GM23338 (cell line): ENCODE data around the gene ZNRD2.

Experiments used
- CREB1 ChIP-seq: fragments of 250-450 bp; sonication (Bioruptor Pico); IDR thresholded peaks from 2 replicates; pipeline ENCODE4 v1.5.0; 2020; ENCODE audit warnings: low read depth, mild to moderate bottlenecking, moderate library complexity
- EZH2 ChIP-seq: fragments of 200-600 bp; sonication (generic); IDR thresholded peaks from one replicate; pipeline ENCODE4 v1.8.0; 2017; ENCODE audit warnings: antibody characterized with exemption, mild to moderate bottlenecking, low read depth; ENCODE audit not compliant: unreplicated experiment
- EZH2phosphoT487 ChIP-seq: fragments of 200-600 bp; sonication (generic); IDR thresholded peaks from one replicate; pipeline ENCODE4 v1.8.1; 2018; ENCODE audit warnings: antibody characterized with exemption; ENCODE audit not compliant: unreplicated experiment
- JUNB ChIP-seq: IDR thresholded peaks from one replicate; pipeline ENCODE4 v1.6.1; 2016; ENCODE audit warnings: antibody characterized with exemption; ENCODE audit not compliant: unreplicated experiment
- NANOG ChIP-seq: IDR thresholded peaks from 2 replicates; pipeline ENCODE4 v1.6.1; 2016; ENCODE audit warnings: antibody characterized with exemption, borderline replicate concordance
- POLR2AphosphoS5 ChIP-seq: IDR thresholded peaks from 2 replicates; pipeline ENCODE4 v1.6.1; 2016; ENCODE audit warnings: antibody characterized with exemption, low read depth
- STAT1 ChIP-seq: IDR thresholded peaks from one replicate; pipeline ENCODE4 v1.6.1; 2016; ENCODE audit warnings: antibody characterized with exemption; ENCODE audit not compliant: unreplicated experiment
- ZNF114 ChIP-seq: fragments of 250-450 bp; sonication (Bioruptor Pico); IDR thresholded peaks from 2 replicates; pipeline ENCODE4 v1.5.0; 2020; ENCODE audit warnings: mild to moderate bottlenecking, moderate library complexity
- ZNF331 ChIP-seq: fragments of 250-450 bp; sonication (Bioruptor Pico); IDR thresholded peaks from 2 replicates; pipeline ENCODE4 v1.5.0; 2020; ENCODE audit warnings: low read depth, mild to moderate bottlenecking, moderate library complexity
- TF ChIP-seq, protein P1 (sequence below), 2 experiments: fragments of 200-600 bp in 1 of 2; sonication (generic) in 1 of 2; conservative IDR thresholded peaks; 2 replicates each; pipeline versions ENCODE4 v1.5.1 to v1.6.1; 2016 to 2017; ENCODE audit warnings: antibody characterized with exemption in 2 of 2, low read depth in 2 of 2, mild to moderate bottlenecking in 2 of 2, moderate library complexity in 1 of 2
- TF ChIP-seq, protein P2 (sequence below): IDR thresholded peaks from one replicate; pipeline ENCODE4 v1.6.1; 2018; ENCODE audit warnings: antibody characterized with exemption; ENCODE audit not compliant: unreplicated experiment
- TF ChIP-seq, protein P3 (sequence below): IDR thresholded peaks from 2 replicates; pipeline ENCODE4 v1.6.1; 2016; ENCODE audit warnings: antibody characterized with exemption
- TF ChIP-seq, protein P4 (sequence below): fragments of 250-450 bp; sonication (Bioruptor Pico); IDR thresholded peaks from 2 replicates; pipeline ENCODE4 v1.5.0; 2020; ENCODE audit warnings: mild to moderate bottlenecking, moderate library complexity

DNA sequence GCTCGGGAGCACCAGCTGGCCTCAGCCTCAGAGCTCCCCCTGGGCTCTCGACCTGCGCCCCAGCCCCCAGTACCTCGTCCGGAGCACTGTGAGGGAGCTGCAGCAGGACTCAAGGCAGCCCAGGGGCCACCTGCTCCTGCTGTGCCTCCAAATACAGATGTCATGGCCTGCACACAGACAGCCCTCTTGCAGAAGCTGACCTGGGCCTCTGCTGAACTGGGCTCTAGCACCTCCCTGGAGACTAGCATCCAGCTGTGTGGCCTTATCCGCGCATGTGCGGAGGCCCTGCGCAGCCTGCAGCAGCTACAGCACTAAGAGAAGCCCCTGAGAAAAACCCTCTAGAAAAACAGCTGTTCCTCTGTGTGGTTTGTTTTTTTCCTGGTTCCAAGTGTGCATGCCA is 1.1 kb downstream of the ZNRD2 start:
- TF ChIP-seq, protein P1, sequence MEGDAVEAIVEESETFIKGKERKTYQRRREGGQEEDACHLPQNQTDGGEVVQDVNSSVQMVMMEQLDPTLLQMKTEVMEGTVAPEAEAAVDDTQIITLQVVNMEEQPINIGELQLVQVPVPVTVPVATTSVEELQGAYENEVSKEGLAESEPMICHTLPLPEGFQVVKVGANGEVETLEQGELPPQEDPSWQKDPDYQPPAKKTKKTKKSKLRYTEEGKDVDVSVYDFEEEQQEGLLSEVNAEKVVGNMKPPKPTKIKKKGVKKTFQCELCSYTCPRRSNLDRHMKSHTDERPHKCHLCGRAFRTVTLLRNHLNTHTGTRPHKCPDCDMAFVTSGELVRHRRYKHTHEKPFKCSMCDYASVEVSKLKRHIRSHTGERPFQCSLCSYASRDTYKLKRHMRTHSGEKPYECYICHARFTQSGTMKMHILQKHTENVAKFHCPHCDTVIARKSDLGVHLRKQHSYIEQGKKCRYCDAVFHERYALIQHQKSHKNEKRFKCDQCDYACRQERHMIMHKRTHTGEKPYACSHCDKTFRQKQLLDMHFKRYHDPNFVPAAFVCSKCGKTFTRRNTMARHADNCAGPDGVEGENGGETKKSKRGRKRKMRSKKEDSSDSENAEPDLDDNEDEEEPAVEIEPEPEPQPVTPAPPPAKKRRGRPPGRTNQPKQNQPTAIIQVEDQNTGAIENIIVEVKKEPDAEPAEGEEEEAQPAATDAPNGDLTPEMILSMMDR (conservative IDR thresholded peaks at IDR 0.05; ENCODE audit: low read depth in 2 of 2), result no peak
- TF ChIP-seq CREB1 (CRISPR knock-in tag), result no peak
- no peak for TF ChIP-seq JUNB
- TF ChIP-seq, protein P2, sequence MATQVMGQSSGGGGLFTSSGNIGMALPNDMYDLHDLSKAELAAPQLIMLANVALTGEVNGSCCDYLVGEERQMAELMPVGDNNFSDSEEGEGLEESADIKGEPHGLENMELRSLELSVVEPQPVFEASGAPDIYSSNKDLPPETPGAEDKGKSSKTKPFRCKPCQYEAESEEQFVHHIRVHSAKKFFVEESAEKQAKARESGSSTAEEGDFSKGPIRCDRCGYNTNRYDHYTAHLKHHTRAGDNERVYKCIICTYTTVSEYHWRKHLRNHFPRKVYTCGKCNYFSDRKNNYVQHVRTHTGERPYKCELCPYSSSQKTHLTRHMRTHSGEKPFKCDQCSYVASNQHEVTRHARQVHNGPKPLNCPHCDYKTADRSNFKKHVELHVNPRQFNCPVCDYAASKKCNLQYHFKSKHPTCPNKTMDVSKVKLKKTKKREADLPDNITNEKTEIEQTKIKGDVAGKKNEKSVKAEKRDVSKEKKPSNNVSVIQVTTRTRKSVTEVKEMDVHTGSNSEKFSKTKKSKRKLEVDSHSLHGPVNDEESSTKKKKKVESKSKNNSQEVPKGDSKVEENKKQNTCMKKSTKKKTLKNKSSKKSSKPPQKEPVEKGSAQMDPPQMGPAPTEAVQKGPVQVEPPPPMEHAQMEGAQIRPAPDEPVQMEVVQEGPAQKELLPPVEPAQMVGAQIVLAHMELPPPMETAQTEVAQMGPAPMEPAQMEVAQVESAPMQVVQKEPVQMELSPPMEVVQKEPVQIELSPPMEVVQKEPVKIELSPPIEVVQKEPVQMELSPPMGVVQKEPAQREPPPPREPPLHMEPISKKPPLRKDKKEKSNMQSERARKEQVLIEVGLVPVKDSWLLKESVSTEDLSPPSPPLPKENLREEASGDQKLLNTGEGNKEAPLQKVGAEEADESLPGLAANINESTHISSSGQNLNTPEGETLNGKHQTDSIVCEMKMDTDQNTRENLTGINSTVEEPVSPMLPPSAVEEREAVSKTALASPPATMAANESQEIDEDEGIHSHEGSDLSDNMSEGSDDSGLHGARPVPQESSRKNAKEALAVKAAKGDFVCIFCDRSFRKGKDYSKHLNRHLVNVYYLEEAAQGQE, result no peak
- TF ChIP-seq EZH2phosphoT487, result no peak
- TF ChIP-seq ZNF114 (CRISPR knock-in tag), result no peak
- no peak for TF ChIP-seq ZNF331 (CRISPR knock-in tag)
- no peak for TF ChIP-seq POLR2AphosphoS5
- TF ChIP-seq EZH2, result no peak
- TF ChIP-seq, protein P3, sequence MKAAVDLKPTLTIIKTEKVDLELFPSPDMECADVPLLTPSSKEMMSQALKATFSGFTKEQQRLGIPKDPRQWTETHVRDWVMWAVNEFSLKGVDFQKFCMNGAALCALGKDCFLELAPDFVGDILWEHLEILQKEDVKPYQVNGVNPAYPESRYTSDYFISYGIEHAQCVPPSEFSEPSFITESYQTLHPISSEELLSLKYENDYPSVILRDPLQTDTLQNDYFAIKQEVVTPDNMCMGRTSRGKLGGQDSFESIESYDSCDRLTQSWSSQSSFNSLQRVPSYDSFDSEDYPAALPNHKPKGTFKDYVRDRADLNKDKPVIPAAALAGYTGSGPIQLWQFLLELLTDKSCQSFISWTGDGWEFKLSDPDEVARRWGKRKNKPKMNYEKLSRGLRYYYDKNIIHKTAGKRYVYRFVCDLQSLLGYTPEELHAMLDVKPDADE, result no peak
- TF ChIP-seq STAT1, result no peak
- TF ChIP-seq, protein P4, sequence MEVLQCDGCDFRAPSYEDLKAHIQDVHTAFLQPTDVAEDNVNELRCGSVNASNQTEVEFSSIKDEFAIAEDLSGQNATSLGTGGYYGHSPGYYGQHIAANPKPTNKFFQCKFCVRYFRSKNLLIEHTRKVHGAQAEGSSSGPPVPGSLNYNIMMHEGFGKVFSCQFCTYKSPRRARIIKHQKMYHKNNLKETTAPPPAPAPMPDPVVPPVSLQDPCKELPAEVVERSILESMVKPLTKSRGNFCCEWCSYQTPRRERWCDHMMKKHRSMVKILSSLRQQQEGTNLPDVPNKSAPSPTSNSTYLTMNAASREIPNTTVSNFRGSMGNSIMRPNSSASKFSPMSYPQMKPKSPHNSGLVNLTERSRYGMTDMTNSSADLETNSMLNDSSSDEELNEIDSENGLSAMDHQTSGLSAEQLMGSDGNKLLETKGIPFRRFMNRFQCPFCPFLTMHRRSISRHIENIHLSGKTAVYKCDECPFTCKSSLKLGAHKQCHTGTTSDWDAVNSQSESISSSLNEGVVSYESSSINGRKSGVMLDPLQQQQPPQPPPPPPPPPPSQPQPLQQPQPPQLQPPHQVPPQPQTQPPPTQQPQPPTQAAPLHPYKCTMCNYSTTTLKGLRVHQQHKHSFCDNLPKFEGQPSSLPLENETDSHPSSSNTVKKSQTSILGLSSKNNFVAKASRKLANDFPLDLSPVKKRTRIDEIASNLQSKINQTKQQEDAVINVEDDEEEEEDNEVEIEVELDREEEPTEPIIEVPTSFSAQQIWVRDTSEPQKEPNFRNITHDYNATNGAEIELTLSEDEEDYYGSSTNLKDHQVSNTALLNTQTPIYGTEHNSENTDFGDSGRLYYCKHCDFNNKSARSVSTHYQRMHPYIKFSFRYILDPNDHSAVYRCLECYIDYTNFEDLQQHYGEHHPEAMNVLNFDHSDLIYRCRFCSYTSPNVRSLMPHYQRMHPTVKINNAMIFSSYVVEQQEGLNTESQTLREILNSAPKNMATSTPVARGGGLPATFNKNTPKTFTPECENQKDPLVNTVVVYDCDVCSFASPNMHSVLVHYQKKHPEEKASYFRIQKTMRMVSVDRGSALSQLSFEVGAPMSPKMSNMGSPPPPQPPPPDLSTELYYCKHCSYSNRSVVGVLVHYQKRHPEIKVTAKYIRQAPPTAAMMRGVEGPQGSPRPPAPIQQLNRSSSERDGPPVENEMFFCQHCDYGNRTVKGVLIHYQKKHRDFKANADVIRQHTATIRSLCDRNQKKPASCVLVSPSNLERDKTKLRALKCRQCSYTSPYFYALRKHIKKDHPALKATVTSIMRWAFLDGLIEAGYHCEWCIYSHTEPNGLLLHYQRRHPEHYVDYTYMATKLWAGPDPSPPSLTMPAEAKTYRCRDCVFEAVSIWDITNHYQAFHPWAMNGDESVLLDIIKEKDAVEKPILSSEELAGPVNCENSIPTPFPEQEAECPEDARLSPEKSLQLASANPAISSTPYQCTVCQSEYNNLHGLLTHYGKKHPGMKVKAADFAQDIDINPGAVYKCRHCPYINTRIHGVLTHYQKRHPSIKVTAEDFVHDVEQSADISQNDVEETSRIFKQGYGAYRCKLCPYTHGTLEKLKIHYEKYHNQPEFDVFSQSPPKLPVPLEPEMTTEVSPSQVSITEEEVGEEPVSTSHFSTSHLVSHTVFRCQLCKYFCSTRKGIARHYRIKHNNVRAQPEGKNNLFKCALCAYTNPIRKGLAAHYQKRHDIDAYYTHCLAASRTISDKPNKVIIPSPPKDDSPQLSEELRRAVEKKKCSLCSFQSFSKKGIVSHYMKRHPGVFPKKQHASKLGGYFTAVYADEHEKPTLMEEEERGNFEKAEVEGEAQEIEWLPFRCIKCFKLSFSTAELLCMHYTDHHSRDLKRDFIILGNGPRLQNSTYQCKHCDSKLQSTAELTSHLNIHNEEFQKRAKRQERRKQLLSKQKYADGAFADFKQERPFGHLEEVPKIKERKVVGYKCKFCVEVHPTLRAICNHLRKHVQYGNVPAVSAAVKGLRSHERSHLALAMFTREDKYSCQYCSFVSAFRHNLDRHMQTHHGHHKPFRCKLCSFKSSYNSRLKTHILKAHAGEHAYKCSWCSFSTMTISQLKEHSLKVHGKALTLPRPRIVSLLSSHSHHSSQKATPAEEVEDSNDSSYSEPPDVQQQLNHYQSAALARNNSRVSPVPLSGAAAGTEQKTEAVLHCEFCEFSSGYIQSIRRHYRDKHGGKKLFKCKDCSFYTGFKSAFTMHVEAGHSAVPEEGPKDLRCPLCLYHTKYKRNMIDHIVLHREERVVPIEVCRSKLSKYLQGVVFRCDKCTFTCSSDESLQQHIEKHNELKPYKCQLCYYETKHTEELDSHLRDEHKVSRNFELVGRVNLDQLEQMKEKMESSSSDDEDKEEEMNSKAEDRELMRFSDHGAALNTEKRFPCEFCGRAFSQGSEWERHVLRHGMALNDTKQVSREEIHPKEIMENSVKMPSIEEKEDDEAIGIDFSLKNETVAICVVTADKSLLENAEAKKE (CRISPR knock-in tag), result no peak
- no peak for TF ChIP-seq NANOG
